MM.1S (cell line): ENCODE data around the gene SLC38A10.

ENCODE experiments used
- DNase-seq: peaks from one replicate; pipeline ENCODE4 v3.0.0-alpha.2; 2015
- H2AFZ ChIP-seq: fragments of 300-600 bp; sonication (generic); 2 replicates; pipeline ENCODE4 v1.6.0; 2016; ENCODE audit warnings: antibody characterized with exemption, low read length
- H3F3A ChIP-seq: fragments of 300-600 bp; sonication (generic); 2 replicates; pipeline ENCODE4 v1.6.1; 2016; ENCODE audit warnings: mild to moderate bottlenecking, antibody characterized with exemption, low read length, moderate library complexity, mixed read lengths; ENCODE audit not compliant: insufficient read depth
- H3K27ac ChIP-seq: fragments of 300-600 bp; sonication (generic); 2 replicates; pipeline ENCODE4 v1.5.1; 2016; ENCODE audit warnings: mild to moderate bottlenecking, low read length
- H3K27me3 ChIP-seq: fragments of 300-600 bp; sonication (generic); replicated peaks from 2 replicates; pipeline ENCODE4 v1.6.0; 2016; ENCODE audit warnings: low read length; ENCODE audit not compliant: insufficient read depth
- H3K36me3 ChIP-seq: fragments of 300-600 bp; sonication (generic); replicated peaks from 2 replicates; pipeline ENCODE4 v1.6.1; 2016; ENCODE audit warnings: mild to moderate bottlenecking, low read length, mixed read lengths; ENCODE audit not compliant: insufficient read depth
- H3K4me1 ChIP-seq: fragments of 300-600 bp; sonication (generic); 2 replicates; pipeline ENCODE4 v1.6.1; 2016; ENCODE audit warnings: low read length, mixed read lengths
- H3K4me2 ChIP-seq: fragments of 300-600 bp; sonication (generic); 2 replicates; pipeline ENCODE4 v1.6.0; 2016; ENCODE audit warnings: low read depth, low read length
- H3K4me3 ChIP-seq: fragments of 300-600 bp; sonication (generic); 2 replicates; pipeline ENCODE4 v1.5.1; 2016; ENCODE audit warnings: low read length, mixed read lengths
- H3K79me2 ChIP-seq: fragments of 300-600 bp; sonication (generic); 2 replicates; pipeline ENCODE4 v1.6.1; 2016; ENCODE audit warnings: mixed run types, low read length, mixed read lengths
- H3K9ac ChIP-seq: fragments of 300-600 bp; sonication (generic); 2 replicates; pipeline ENCODE4 v1.6.1; 2016; ENCODE audit warnings: low read length, mixed read lengths
- H3K9me2 ChIP-seq: fragments of 300-600 bp; sonication (generic); replicated peaks from 2 replicates; pipeline ENCODE4 v1.6.1; 2016; ENCODE audit warnings: mild to moderate bottlenecking, low read length, mixed read lengths; ENCODE audit not compliant: insufficient read depth
- H3K9me3 ChIP-seq: fragments of 300-600 bp; sonication (generic); replicated peaks from 2 replicates; pipeline ENCODE4 v1.6.1; 2016; ENCODE audit warnings: mild to moderate bottlenecking, low read length, mixed read lengths; ENCODE audit not compliant: insufficient read depth
- H4K20me1 ChIP-seq: fragments of 300-600 bp; sonication (generic); 2 replicates; pipeline ENCODE4 v1.6.1; 2016; ENCODE audit warnings: mild to moderate bottlenecking, low read length, moderate library complexity, mixed read lengths; ENCODE audit not compliant: insufficient read depth
- EZH2 ChIP-seq: fragments of 300-600 bp; sonication (generic); optimal IDR thresholded peaks from 2 replicates; pipeline ENCODE3; 2017; ENCODE audit warnings: low read depth, mild to moderate bottlenecking, antibody characterized with exemption, low read length, mixed read lengths
- EZH2phosphoT487 ChIP-seq: fragments of 300-600 bp; sonication (generic); IDR thresholded peaks from 2 replicates; pipeline ENCODE4 v1.6.1; 2018; ENCODE audit warnings: antibody characterized with exemption, low read length
- TF ChIP-seq, protein P1 (sequence below): fragments of 300-600 bp; sonication (generic); IDR thresholded peaks from 2 replicates; pipeline ENCODE4 v1.5.1; 2016; ENCODE audit warnings: antibody characterized with exemption, low read length, mixed read lengths

SLC38A10 gene

GRCh38 chr17:81208651-81209050 lies 86.5 kb downstream of the SLC38A10 start:
- Histone ChIP-seq H3K27ac (no peak overlapping the region), H3K9me2 (no peaks in the 10 kb centered on the region), H3K36me3 (no peaks in the 10 kb centered on the region), H3K4me1 (no peaks in the 10 kb centered on the region), H3F3A (no peaks in the 10 kb centered on the region), H3K9ac (no peak overlapping the region), H3K9me3 (no peaks in the 10 kb centered on the region), H3K27me3 (no peaks in the 10 kb centered on the region), H3K4me2 (no peak overlapping the region), H2AFZ (no peak overlapping the region), H3K4me3 (no peak overlapping the region), H4K20me1 (no peaks in the 10 kb centered on the region), H3K79me2 (no peaks in the 10 kb centered on the region)
- no peak for DNase-seq
- TF ChIP-seq EZH2phosphoT487: no peak
- no peak for TF ChIP-seq EZH2
- TF ChIP-seq, protein P1, sequence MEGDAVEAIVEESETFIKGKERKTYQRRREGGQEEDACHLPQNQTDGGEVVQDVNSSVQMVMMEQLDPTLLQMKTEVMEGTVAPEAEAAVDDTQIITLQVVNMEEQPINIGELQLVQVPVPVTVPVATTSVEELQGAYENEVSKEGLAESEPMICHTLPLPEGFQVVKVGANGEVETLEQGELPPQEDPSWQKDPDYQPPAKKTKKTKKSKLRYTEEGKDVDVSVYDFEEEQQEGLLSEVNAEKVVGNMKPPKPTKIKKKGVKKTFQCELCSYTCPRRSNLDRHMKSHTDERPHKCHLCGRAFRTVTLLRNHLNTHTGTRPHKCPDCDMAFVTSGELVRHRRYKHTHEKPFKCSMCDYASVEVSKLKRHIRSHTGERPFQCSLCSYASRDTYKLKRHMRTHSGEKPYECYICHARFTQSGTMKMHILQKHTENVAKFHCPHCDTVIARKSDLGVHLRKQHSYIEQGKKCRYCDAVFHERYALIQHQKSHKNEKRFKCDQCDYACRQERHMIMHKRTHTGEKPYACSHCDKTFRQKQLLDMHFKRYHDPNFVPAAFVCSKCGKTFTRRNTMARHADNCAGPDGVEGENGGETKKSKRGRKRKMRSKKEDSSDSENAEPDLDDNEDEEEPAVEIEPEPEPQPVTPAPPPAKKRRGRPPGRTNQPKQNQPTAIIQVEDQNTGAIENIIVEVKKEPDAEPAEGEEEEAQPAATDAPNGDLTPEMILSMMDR: no peak

DNA sequence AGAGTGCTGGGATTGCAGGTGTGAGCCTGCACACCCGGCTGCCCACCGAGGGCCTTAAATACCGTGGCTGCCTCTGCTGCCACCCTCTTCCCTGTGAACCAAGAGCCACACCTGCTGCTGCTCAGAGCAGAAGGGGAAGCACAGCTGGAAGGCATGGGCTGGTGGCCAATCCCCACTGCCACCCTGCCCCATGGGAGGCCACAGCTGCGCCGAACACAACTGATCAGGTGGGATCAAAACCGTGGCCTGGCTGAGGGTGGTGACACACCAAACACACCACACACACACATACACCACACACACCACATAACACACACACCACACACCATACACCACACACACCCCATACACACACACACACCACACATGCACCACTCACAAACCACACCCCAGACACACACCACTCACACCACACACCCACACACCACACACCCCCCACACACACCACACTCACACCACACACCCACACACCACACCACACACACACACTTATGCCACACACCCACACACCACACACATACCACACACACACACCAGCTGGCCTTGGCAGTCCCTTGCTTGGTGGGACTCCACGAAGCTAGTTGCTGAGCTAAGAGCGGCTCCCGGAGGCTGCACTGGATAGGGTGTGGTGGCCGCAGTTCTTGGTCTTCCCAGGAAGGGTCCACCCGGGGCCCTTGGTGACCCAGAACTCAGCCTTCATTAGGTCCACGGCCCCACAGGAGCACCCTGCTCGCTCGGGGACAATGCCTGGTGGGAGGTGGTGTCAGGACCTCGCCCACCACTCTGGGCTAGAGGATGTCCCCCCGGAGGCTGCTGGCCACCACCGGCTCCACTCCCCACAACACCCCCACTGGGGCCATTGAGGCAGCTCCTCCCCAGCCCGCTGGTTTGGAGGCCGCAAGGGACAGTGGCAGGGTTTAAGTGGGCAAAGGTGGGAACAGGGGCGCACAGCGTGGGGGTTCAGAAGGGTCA lies 87.2 kb downstream of the SLC38A10 start:
- H3K27me3 ChIP-seq: no peaks in the 10 kb centered on the region
- H3K4me2 ChIP-seq: no peak overlapping the region
- H3K36me3 ChIP-seq: no peaks in the 10 kb centered on the region
- TF ChIP-seq, protein P1: no peak
- no peak for TF ChIP-seq EZH2
- TF ChIP-seq EZH2phosphoT487: no peak
- no peak overlapping the region for H3K4me3 ChIP-seq
- no peak overlapping the region for H3K9ac ChIP-seq
- H4K20me1 ChIP-seq: no peaks in the 10 kb centered on the region
- H3K79me2 ChIP-seq: no peaks in the 10 kb centered on the region
- H3F3A ChIP-seq: no peaks in the 10 kb centered on the region
- H2AFZ ChIP-seq: no peak overlapping the region
- H3K4me1 ChIP-seq: no peaks in the 10 kb centered on the region
- no peak overlapping the region for H3K27ac ChIP-seq
- no peaks in the 10 kb centered on the region for H3K9me2 ChIP-seq
- DNase-seq: no peak
- no peaks in the 10 kb centered on the region for H3K9me3 ChIP-seq

GRCh38 chr17:81206657-81207056 lies 88.5 kb downstream of the SLC38A10 start:
- Histone ChIP-seq H2AFZ (no peak overlapping the region), H3K27me3 (no peaks in the 10 kb centered on the region), H3K79me2 (no peaks in the 10 kb centered on the region), H3K36me3 (no peaks in the 10 kb centered on the region), H3K4me1 (no peaks in the 10 kb centered on the region), H3K9me3 (no peaks in the 10 kb centered on the region), H3F3A (no peaks in the 10 kb centered on the region), H3K4me3 (no peak overlapping the region), H4K20me1 (no peaks in the 10 kb centered on the region), H3K9me2 (no peaks in the 10 kb centered on the region), H3K4me2 (no peak overlapping the region), H3K27ac (no peak overlapping the region), H3K9ac (no peak overlapping the region)
- DNase-seq: no peak
- TF ChIP-seq EZH2phosphoT487: no peak
- TF ChIP-seq, protein P1: no peak
- no peak for TF ChIP-seq EZH2
